ENCODE results near the gene HTRA3.

- TF ChIP-seq EZH2phosphoT487 (IDR thresholded peaks at IDR 0.05; ENCODE audit: insufficient read depth, low read depth), result no peak
- no peak for TF ChIP-seq EZH2 (IDR thresholded peaks at IDR 0.05; ENCODE audit: insufficient read depth, poor library complexity, severe bottlenecking)
Measured at GRCh38 chr4:8291036-8291682, 21.6 kb downstream of the HTRA3 start.

Data from GM23248 (cell line).